Trophoblast cell (in vitro differentiated cells and primary cell): ENCODE results near the gene MIPOL1.
A peak's percentile ranks its signal among the peaks of the same experiment; 100 is the strongest.

Experiments used
- DNase-seq, 2 donors: peaks; one replicate each; pipeline ENCODE4 v3.0.0-alpha.2; 2016
- H2AFZ ChIP-seq: 2 replicates; pipeline ENCODE4 v1.6.1; 2013; ENCODE audit warnings: low read length, moderate library complexity, mild to moderate bottlenecking; ENCODE audit not compliant: insufficient read depth, poor library complexity
- H2AK5ac ChIP-seq: 2 replicates; pipeline ENCODE4 v1.6.1; 2013; ENCODE audit warnings: mild to moderate bottlenecking, low read length
- H2BK120ac ChIP-seq: 2 replicates; pipeline ENCODE4 v1.6.1; 2013; ENCODE audit warnings: low read length, mild to moderate bottlenecking, moderate library complexity; ENCODE audit not compliant: insufficient read depth, poor library complexity
- H2BK12ac ChIP-seq: 2 replicates; pipeline ENCODE4 v1.6.1; 2013; ENCODE audit warnings: mild to moderate bottlenecking, low read length, moderate library complexity
- H2BK5ac ChIP-seq: 2 replicates; pipeline ENCODE4 v1.6.1; 2013; ENCODE audit warnings: low read length, low read depth, moderate library complexity, mild to moderate bottlenecking; ENCODE audit not compliant: poor library complexity
- H3K14ac ChIP-seq: 2 replicates; pipeline ENCODE4 v1.6.1; 2013; ENCODE audit warnings: mild to moderate bottlenecking, low read length
- H3K18ac ChIP-seq: 2 replicates; pipeline ENCODE4 v1.6.1; 2013; ENCODE audit warnings: mild to moderate bottlenecking, low read length
- H3K23ac ChIP-seq: 2 replicates; pipeline ENCODE4 v1.6.1; 2013; ENCODE audit warnings: low read length
- H3K27ac ChIP-seq: 2 replicates; pipeline ENCODE4 v1.5.1; 2013; ENCODE audit warnings: low read depth, mild to moderate bottlenecking, inconsistent platforms, low read length, moderate library complexity
- H3K27me3 ChIP-seq: 2 replicates; pipeline ENCODE4 v1.6.1; 2013; ENCODE audit warnings: inconsistent platforms, mild to moderate bottlenecking, low read length, moderate library complexity; ENCODE audit not compliant: insufficient read depth
- H3K36me3 ChIP-seq, 2 experiments: 1 replicate in 1 of 2; 2 replicates in 1 of 2; pipeline ENCODE4 v1.6.1; 2013; ENCODE audit warnings: low read length in 2 of 2, mild to moderate bottlenecking in 2 of 2, moderate library complexity in 1 of 2; ENCODE audit not compliant: insufficient read depth in 2 of 2, control insufficient read depth in 1 of 2
- H3K4ac ChIP-seq: 2 replicates; pipeline ENCODE4 v1.6.1; 2013; ENCODE audit warnings: low read depth, mild to moderate bottlenecking, low read length, moderate library complexity
- H3K4me1 ChIP-seq, 2 experiments: 1 replicate in 1 of 2; 2 replicates in 1 of 2; pipeline ENCODE4 v1.6.1; 2013; ENCODE audit warnings: low read length in 2 of 2, mild to moderate bottlenecking in 2 of 2, moderate library complexity in 1 of 2; ENCODE audit not compliant: insufficient read depth in 2 of 2, control insufficient read depth in 1 of 2
- H3K4me2 ChIP-seq: 2 replicates; pipeline ENCODE4 v1.6.1; 2013; ENCODE audit warnings: inconsistent platforms, mild to moderate bottlenecking, low read length, moderate library complexity
- H3K4me3 ChIP-seq: 2 replicates; pipeline ENCODE4 v1.5.1; 2013; ENCODE audit warnings: mild to moderate bottlenecking, low read depth, low read length, inconsistent platforms
- H3K79me1 ChIP-seq: one replicate; pipeline ENCODE4 v1.6.1; 2013; ENCODE audit warnings: low read length
- H3K79me2 ChIP-seq: 2 replicates; pipeline ENCODE4 v1.6.1; 2013; ENCODE audit warnings: low read length, mild to moderate bottlenecking; ENCODE audit not compliant: control insufficient read depth, insufficient read depth, poor library complexity
- H3K9ac ChIP-seq: 2 replicates; pipeline ENCODE4 v1.6.1; 2013; ENCODE audit warnings: mild to moderate bottlenecking, low read length
- H3K9me3 ChIP-seq: 2 replicates; pipeline ENCODE4 v1.6.1; 2013; ENCODE audit warnings: low read depth, mild to moderate bottlenecking, control low read depth, inconsistent platforms, low read length; ENCODE audit not compliant: insufficient read depth
- H4K12ac ChIP-seq: 2 replicates; pipeline ENCODE4 v1.6.1; 2013; ENCODE audit warnings: low read depth, mild to moderate bottlenecking, low read length, moderate library complexity
- H4K8ac ChIP-seq: 2 replicates; pipeline ENCODE4 v1.6.1; 2013; ENCODE audit warnings: low read depth, mild to moderate bottlenecking, low read length, moderate library complexity
- H4K91ac ChIP-seq: one replicate; pipeline ENCODE4 v1.6.1; 2013; ENCODE audit warnings: low read depth, mild to moderate bottlenecking, low read length, moderate library complexity
- WGBS: extraction: QIAGEN DNeasy Blood & Tissue Kit; methylation state at CpG from one replicate; pipeline ENCODE4 v1.1.7; 2013; ENCODE audit warnings: missing lambda C conversion rate; ENCODE audit not compliant: insufficient read length, insufficient coverage; ENCODE audit errors: extremely low coverage; 5-methylcytosine and 5-hydroxymethylcytosine counted together

Gene MIPOL1

DNA sequence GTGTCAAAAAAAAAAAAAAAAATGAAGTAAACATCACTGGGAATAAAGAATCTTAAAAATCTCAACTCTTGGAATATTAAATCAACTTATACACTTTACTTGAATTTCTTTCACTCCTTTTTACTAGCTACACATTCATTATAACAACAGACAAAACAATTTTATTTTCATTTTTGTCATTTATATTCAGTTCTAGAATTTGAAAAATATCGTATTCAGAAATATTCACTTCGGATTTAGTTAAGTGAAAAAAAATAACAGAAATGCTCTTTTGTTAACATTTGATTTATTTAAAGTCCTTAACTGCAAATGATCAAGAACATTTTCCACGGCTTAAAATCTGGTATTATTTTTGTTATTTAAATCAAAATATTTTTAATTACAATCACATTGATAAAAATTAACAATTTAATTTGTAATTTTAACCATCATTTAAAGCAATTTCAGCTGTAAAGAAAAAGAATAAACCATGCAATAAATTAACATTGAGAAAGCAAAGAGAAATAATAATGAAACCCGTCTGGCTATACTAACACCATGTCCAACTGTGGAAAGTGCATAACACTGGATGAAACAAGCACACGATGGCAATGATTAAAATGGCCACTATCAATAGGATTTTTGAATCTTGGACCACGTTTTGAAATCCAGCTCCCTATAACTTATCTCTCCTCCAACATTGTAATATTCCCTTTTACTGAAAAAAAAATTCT is 392.1 kb downstream of the MIPOL1 start:
- no peak overlapping the region for H3K4ac ChIP-seq
- WGBS, result no CpG with 5 or more reads among the region's 6 CpGs
- no peak overlapping the region for H2AFZ ChIP-seq
- no peak overlapping the region for H3K4me3 ChIP-seq
- H3K27me3 ChIP-seq, result peaks cover 63% of the 10 kb centered on the region
- H3K4me1 ChIP-seq, result peaks cover 16% of the 10 kb centered on the region in 2 experiments
- H4K8ac ChIP-seq, result no peak overlapping the region
- peaks cover 16% of the 10 kb centered on the region for H3K9me3 ChIP-seq
- H3K4me2 ChIP-seq, result no peak overlapping the region
- no peak overlapping the region for H2AK5ac ChIP-seq
- H3K79me2 ChIP-seq, result no peaks in the 10 kb centered on the region
- H3K23ac ChIP-seq, result no peak overlapping the region
- H2BK120ac ChIP-seq, result no peak overlapping the region
- H3K36me3 ChIP-seq, result no peaks in the 10 kb centered on the region
- no peak overlapping the region for H3K9ac ChIP-seq
- no peak overlapping the region for H4K12ac ChIP-seq
- no peak overlapping the region for H4K91ac ChIP-seq
- H3K18ac ChIP-seq, result no peak overlapping the region
- no peak overlapping the region for H3K27ac ChIP-seq
- H3K79me1 ChIP-seq, result no peaks in the 10 kb centered on the region
- no peak overlapping the region for H3K14ac ChIP-seq
- no peak for DNase-seq
- H2BK5ac ChIP-seq, result no peak overlapping the region
- no peak overlapping the region for H2BK12ac ChIP-seq

DNA sequence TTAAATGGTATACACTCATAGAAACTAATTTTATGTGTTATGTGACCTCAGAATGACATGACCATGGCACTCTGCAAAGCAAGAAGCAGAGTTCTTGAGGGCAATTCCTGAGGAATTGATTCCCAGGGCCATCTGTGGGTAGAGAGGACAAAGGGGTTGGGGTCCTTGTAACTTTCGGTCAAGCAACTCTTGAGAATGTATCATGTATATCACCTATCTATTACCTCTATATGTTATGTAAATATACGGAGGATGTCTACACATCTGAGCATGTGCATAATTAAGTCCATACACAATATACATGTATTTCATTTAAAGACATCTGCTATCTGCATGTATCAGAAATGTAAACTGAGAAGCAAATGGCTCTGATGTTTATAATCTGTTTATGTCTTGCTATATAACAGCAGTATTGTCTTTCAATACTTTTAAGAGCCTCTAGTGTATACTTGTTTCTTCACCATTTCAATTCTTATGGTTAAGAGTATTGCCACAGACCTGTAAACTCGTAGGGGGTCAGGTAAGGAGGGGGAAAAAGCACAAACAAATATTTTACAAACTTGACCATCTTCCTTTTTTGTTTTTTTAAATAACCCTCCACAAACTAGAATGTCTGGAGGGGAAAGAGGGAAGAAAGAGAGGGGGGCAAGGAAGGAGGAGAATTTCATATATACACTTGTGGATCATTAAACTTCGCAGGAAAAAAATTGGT is 392.8 kb downstream of the MIPOL1 start:
- no peak overlapping the region for H4K8ac ChIP-seq
- H2BK12ac ChIP-seq, result no peak overlapping the region
- no peak overlapping the region for H3K18ac ChIP-seq
- no peak overlapping the region for H2BK5ac ChIP-seq
- no peak overlapping the region for H3K27ac ChIP-seq
- no peak overlapping the region for H3K4ac ChIP-seq
- H3K9me3 ChIP-seq, result peaks cover 12% of the 10 kb centered on the region
- H3K14ac ChIP-seq, result no peak overlapping the region
- H3K79me2 ChIP-seq, result no peaks in the 10 kb centered on the region
- peaks cover 59% of the 10 kb centered on the region for H3K27me3 ChIP-seq
- no peak overlapping the region for H3K4me2 ChIP-seq
- no peak overlapping the region for H3K23ac ChIP-seq
- H3K4me1 ChIP-seq, result peaks cover 16% of the 10 kb centered on the region in 2 experiments
- no peak overlapping the region for H3K4me3 ChIP-seq
- no peaks in the 10 kb centered on the region for H3K79me1 ChIP-seq
- DNase-seq, result no peak
- H2BK120ac ChIP-seq, result no peak overlapping the region
- no peak overlapping the region for H4K12ac ChIP-seq
- no peak overlapping the region for H3K9ac ChIP-seq
- no peaks in the 10 kb centered on the region for H3K36me3 ChIP-seq
- H4K91ac ChIP-seq, result no peak overlapping the region
- H2AFZ ChIP-seq, result no peak overlapping the region
- H2AK5ac ChIP-seq, result no peak overlapping the region
- WGBS, result no CpG with 5 or more reads among the region's 4 CpGs

DNA sequence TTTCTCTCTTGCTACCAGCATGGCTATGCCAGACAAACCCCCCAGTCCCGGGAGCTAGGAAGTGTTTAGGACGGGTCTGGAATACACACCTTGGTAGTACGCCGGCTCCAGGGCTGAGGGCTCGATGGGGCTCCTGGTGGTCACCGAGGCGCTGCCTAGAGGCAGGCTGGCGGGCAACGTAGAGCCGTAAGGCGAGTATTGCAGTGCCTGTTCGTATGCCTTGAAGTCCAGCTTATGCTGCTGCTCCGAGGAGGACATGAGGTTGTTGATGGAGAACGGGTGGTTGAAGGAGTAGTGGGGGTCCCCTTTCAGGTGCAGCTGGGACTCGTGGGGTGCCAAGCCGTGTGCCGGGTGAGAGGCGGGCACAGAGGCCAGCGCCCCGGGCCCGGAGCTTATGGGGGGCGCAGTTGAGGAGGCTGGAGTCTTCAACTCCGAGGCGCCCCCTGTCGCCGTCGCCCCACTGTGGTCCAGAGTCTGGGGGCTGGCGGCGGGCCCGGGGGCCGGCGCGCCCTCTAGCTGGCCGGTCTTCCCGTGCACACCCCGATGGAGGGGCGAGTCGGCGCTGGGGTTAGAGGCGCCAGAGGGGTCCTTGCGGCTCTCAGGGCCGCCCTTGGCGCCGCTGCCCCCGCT is 393.7 kb downstream of the MIPOL1 start:
- peaks cover 16 to 21% of the 10 kb centered on the region in 2 experiments for H3K4me1 ChIP-seq
- no peak overlapping the region for H2BK12ac ChIP-seq
- no peak overlapping the region for H3K27ac ChIP-seq
- H3K36me3 ChIP-seq, result no peaks in the 10 kb centered on the region
- H3K4ac ChIP-seq, result no peak overlapping the region
- H3K79me1 ChIP-seq, result no peaks in the 10 kb centered on the region
- H3K9ac ChIP-seq, result no peak overlapping the region
- H3K4me2 ChIP-seq, result peak overlapping the region; percentile 52
- H3K18ac ChIP-seq, result no peak overlapping the region
- no peak overlapping the region for H4K12ac ChIP-seq
- H2AK5ac ChIP-seq, result no peak overlapping the region
- no peak overlapping the region for H2AFZ ChIP-seq
- no peak for DNase-seq
- H2BK5ac ChIP-seq, result no peak overlapping the region
- no peaks in the 10 kb centered on the region for H3K79me2 ChIP-seq
- H3K9me3 ChIP-seq, result peaks cover 12% of the 10 kb centered on the region
- H4K91ac ChIP-seq, result no peak overlapping the region
- H3K23ac ChIP-seq, result no peak overlapping the region
- no CpG with 5 or more reads among the region's 45 CpGs for WGBS
- H3K4me3 ChIP-seq, result no peak overlapping the region
- H3K27me3 ChIP-seq, result peaks cover 56% of the 10 kb centered on the region
- no peak overlapping the region for H4K8ac ChIP-seq
- no peak overlapping the region for H3K14ac ChIP-seq
- no peak overlapping the region for H2BK120ac ChIP-seq

DNA sequence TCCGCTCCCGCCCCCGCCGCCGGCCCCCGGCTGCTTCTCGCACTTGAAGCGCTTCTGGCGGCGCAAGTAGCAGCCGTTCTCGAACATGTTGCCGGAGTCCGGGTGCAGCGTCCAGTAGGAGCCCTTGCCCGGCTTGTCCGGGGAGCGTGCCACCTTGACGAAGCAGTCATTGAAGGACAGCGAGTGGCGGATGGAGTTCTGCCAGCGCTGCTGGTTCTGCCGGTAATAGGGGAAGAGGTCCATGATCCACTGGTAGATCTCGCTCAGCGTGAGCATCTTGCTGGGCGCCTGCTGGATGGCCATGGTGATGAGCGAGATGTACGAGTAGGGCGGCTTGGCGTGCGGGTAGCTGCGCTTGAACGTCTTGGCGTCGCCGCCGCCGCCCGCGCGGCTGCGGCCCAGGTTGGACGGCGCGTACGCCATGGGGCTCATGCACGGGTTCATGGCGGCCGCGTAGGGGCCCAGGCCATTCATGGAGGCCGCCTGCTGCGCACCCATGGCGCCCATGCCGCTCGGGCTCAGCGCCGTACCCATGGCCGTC is 394.3 kb downstream of the MIPOL1 start:
- Histone ChIP-seq H3K79me2 (no peaks in the 10 kb centered on the region), H2BK5ac (no peak overlapping the region), H3K9me3 (peaks cover 12% of the 10 kb centered on the region), H3K4ac (no peak overlapping the region), H3K4me1 (peaks cover 16 to 21% of the 10 kb centered on the region in 2 experiments), H4K12ac (no peak overlapping the region), H3K79me1 (no peaks in the 10 kb centered on the region), H4K91ac (no peak overlapping the region), H4K8ac (peak overlapping the region; percentile 33), H3K9ac (no peak overlapping the region), H2AFZ (no peak overlapping the region), H2BK12ac (no peak overlapping the region), H3K23ac (no peak overlapping the region), H3K27me3 (peaks cover 58% of the 10 kb centered on the region), H3K4me3 (peak overlapping the region; percentile 1), H3K27ac (no peak overlapping the region), H3K36me3 (no peaks in the 10 kb centered on the region), H2AK5ac (no peak overlapping the region), H3K4me2 (peak overlapping the region; percentile 52), H3K18ac (no peak overlapping the region), H3K14ac (no peak overlapping the region), H2BK120ac (no peak overlapping the region)
- DNase-seq, result no peak
- no CpG with 5 or more reads among the region's 58 CpGs for WGBS
